Gastrocnemius medialis (tissue), 4 donors: ENCODE measurements around the gene GGT1.
"Not testable (repeated sequence)": the region's sequence is repeated elsewhere in the genome, so short reads cannot be mapped to it uniquely, and the experiment has no call there.

Source experiments
- CTCF ChIP-seq, 5 experiments: fragments of 450-650 bp in 3 of 5; fragments of 200-600 bp in 2 of 5; sonication (generic) in 2 of 5; IDR thresholded peaks in 4 of 5; conservative IDR thresholded peaks in 1 of 5; 1 replicate in 4 of 5; 2 replicates in 1 of 5; pipeline ENCODE4 v1.5.1; 2016 to 2019; ENCODE audit warnings: antibody characterized with exemption in 5 of 5, mild to moderate bottlenecking in 3 of 5, moderate library complexity in 3 of 5
- POLR2A ChIP-seq, 2 donors: fragments of 450-650 bp; IDR thresholded peaks; one replicate each; pipeline ENCODE4 v1.6.1; 2017; ENCODE audit warnings: antibody characterized with exemption in 2 of 2, mild to moderate bottlenecking in 2 of 2, moderate library complexity in 2 of 2

GRCh38 chr22:24631430-24632122, 28.6 kb downstream of the GGT1 start:
- TF ChIP-seq CTCF (IDR thresholded peaks at IDR 0.05 in 4 of 5, conservative IDR thresholded peaks at IDR 0.05 in 1 of 5); POLR2A (IDR thresholded peaks at IDR 0.05): not testable (repeated sequence)
